Sigmoid colon (tissue), 4 donors: ENCODE data around the gene CASP9.

ENCODE experiments used
- CTCF ChIP-seq, 4 experiments: fragments of 450-650 bp in 3 of 4; fragments of 200-600 bp in 1 of 4; IDR thresholded peaks; one replicate each; pipeline ENCODE4 v1.5.1; 2016 to 2019; ENCODE audit warnings: antibody characterized with exemption in 4 of 4, mild to moderate bottlenecking in 3 of 4, moderate library complexity in 2 of 4
- EP300 ChIP-seq, 4 donors: sonication (generic); formaldehyde crosslinking; IDR thresholded peaks; one replicate each; pipeline ENCODE4 v1.6.1; 2017; ENCODE audit warnings: antibody characterized with exemption in 4 of 4
- POLR2AphosphoS5 ChIP-seq, 4 donors: sonication (generic); formaldehyde crosslinking; IDR thresholded peaks; one replicate each; pipeline ENCODE4 v1.6.1; 2017; ENCODE audit warnings: antibody characterized with exemption in 4 of 4

- TF ChIP-seq POLR2AphosphoS5 (IDR thresholded peaks at IDR 0.05) (no peak), CTCF (IDR thresholded peaks at IDR 0.05) (no peak), EP300 (IDR thresholded peaks at IDR 0.05) (no peak)
These were observed 40.0 kb downstream of the CASP9 start for GRCh38 chr1:15483971-15484370.
